K562 (cell line): ENCODE measurements around the gene LTN1. TPM values are rescaled to one million over a fixed set of nuclear protein-coding genes. Genes with fewer than 3 reads are reported as not detected.
A peak's percentile ranks its signal among the peaks of the same experiment; 100 is the strongest.

Experiments used
- ATAC-seq: fragments of 200-7000 bp; cut with Tn5 transposase; 3 replicates; pipeline ENCODE4 v1.9.1; 2020; ENCODE audit warnings: moderate library complexity
- BruUV-seq: library from RNA; stranded (reverse); fragments of 400-500 nt; replicated peaks from 2 replicates; lab custom pipeline; 2021; lab: Mats Ljungman, UMichigan
- CTCF ChIA-PET: fragments of 300-600 bp; formaldehyde crosslinking; extraction: SDS; loops from one replicate; lab custom pipeline; 2021; ENCODE audit warnings: low intra/inter-chr PET ratio; lab: Yijun Ruan, JAX
- POLR2A ChIA-PET: fragments of 300-600, 350-650 bp; sonication (Branson Sonifier 250); formaldehyde crosslinking; extraction: SDS; loops from one replicate; lab custom pipeline; 2021; ENCODE audit warnings: antibody characterized with exemption, inconsistent platforms; lab: Yijun Ruan, JAX
- DNase-seq, 4 experiments: peaks; one replicate each; pipeline versions ENCODE4 v3.0.0 to v3.0.0-alpha.2; 2011 to 2018; ENCODE audit warnings: low spot score in 3 of 4, mixed read lengths in 3 of 4; ENCODE audit errors: extremely low read depth in 1 of 4
- FAIRE-seq: peaks from 2 replicates; lab custom pipeline; 2011; peaks lifted over from hg19 to GRCh38; lab: Jason Lieb, UNC
- H2AFZ ChIP-seq: 2 replicates; pipeline ENCODE4 v1.6.0; 2011; ENCODE audit warnings: low read depth, low read length, control low read depth, inconsistent platforms
- H3K27ac ChIP-seq: fragments of 200-600 bp; 3 replicates; pipeline ENCODE4 v1.8.0; 2011; ENCODE audit warnings: low read depth, mild to moderate bottlenecking, control low read depth, inconsistent platforms, low read length, moderate library complexity, mixed read lengths; ENCODE audit errors: extremely low read depth
- H3K27me3 ChIP-seq, 2 experiments: fragments of 300-600 bp in 1 of 2; 2 replicates in 1 of 2; 3 replicates in 1 of 2; pipeline versions ENCODE4 v1.6.0 to v1.8.0; 2011; ENCODE audit warnings: inconsistent platforms in 2 of 2, low read length in 2 of 2, mild to moderate bottlenecking in 1 of 2, mixed read lengths in 1 of 2, moderate library complexity in 1 of 2; ENCODE audit not compliant: control insufficient read depth in 2 of 2, insufficient read depth in 2 of 2
- H3K36me3 ChIP-seq: fragments of 300-600 bp; 3 replicates; pipeline ENCODE4 v1.8.0; 2011; ENCODE audit warnings: mild to moderate bottlenecking, low read length, inconsistent platforms; ENCODE audit not compliant: control insufficient read depth, insufficient read depth
- H3K4me1 ChIP-seq, 2 experiments: fragments of 200-600 bp in 1 of 2; replicated peaks in 1 of 2; 2 replicates in 1 of 2; 3 replicates in 1 of 2; pipeline versions ENCODE4 v1.5.1 to v1.8.0; 2011; ENCODE audit warnings: inconsistent platforms in 2 of 2, low read length in 2 of 2, mild to moderate bottlenecking in 1 of 2, mixed read lengths in 1 of 2, moderate library complexity in 1 of 2; ENCODE audit not compliant: control insufficient read depth in 2 of 2, insufficient read depth in 2 of 2
- H3K4me2 ChIP-seq: 2 replicates; pipeline ENCODE4 v1.6.1; 2011; ENCODE audit warnings: low read length, control low read depth, inconsistent platforms, mixed read lengths; ENCODE audit not compliant: insufficient read depth
- H3K4me3 ChIP-seq: fragments of 200-600 bp; sonication (generic), shearing (Covaris generic); 2 replicates; pipeline ENCODE4 v1.5.1; 2016; ENCODE audit warnings: control low read depth, inconsistent platforms
- H3K79me2 ChIP-seq: fragments of 200-600 bp; 3 replicates; pipeline ENCODE4 v1.8.0; 2011; ENCODE audit warnings: low read length, inconsistent platforms; ENCODE audit not compliant: control insufficient read depth, insufficient read depth
- H3K9ac ChIP-seq, 2 experiments: 2 replicates each; pipeline versions ENCODE4 v1.6.0 to v1.6.1; 2011; ENCODE audit warnings: low read depth in 2 of 2, low read length in 2 of 2, control low read depth in 1 of 2, inconsistent platforms in 1 of 2, mild to moderate bottlenecking in 1 of 2, mixed read lengths in 1 of 2; ENCODE audit not compliant: insufficient read depth in 1 of 2
- H3K9me1 ChIP-seq: one replicate; pipeline ENCODE4 v1.6.0; 2011; ENCODE audit warnings: inconsistent platforms, mild to moderate bottlenecking, low read length, moderate library complexity; ENCODE audit not compliant: control insufficient read depth, insufficient read depth
- H3K9me3 ChIP-seq: replicated peaks from 2 replicates; pipeline ENCODE4 v1.5.1; 2011; ENCODE audit warnings: low read depth, low read length, inconsistent platforms; ENCODE audit not compliant: control insufficient read depth, insufficient read depth
- H4K20me1 ChIP-seq: replicated peaks from 2 replicates; pipeline ENCODE4 v1.6.1; 2011; ENCODE audit warnings: low read length, inconsistent platforms, mixed read lengths; ENCODE audit not compliant: control insufficient read depth, insufficient read depth
- RBM34 ChIP-seq: fragments of 200-400 bp; formaldehyde crosslinking; IDR thresholded peaks from 2 replicates; pipeline ENCODE4 v1.6.1; 2018; ENCODE audit warnings: low read length, borderline replicate concordance; ENCODE audit not compliant: insufficient read depth
- ZFX ChIP-seq: sonication (generic); formaldehyde crosslinking; IDR thresholded peaks from 2 replicates; pipeline ENCODE4 v1.8.0; 2022; ENCODE audit warnings: mild to moderate bottlenecking, missing genetic modification reagents, moderate library complexity
- WGBS: fragments of 100-300 bp; shearing (Covaris generic); methylation state at CpG from one replicate; pipeline ENCODE4 v1.1.6; 2016; ENCODE audit warnings: low coverage, mixed read lengths; ENCODE audit not compliant: insufficient coverage; ENCODE audit errors: missing lambda C conversion rate; 5-methylcytosine and 5-hydroxymethylcytosine counted together
- in situ Hi-C: fragments of 300-500 bp; cut with MboI; formaldehyde crosslinking; loops from 4 replicates; pipeline ENCODE4 v1.15.0; 2018; ENCODE audit warnings: inconsistent platforms, mixed read lengths
- intact Hi-C: fragments of 100-400 bp; cut with micrococcal nuclease; formaldehyde crosslinking; loops from 2 replicates; pipeline ENCODE4 v1.14.2; 2022
- polyA plus RNA-seq, 8 experiments: library from polyadenylated mRNA; depleted of rRNA in 4 of 8; stranded (reverse) in 5 of 8; unstranded in 3 of 8; fragments of >200 nt; fragmentation: Nextera tagmentation in 2 of 8; fragmentation: Illumina TruSeq in 1 of 8; extraction: Ambion mirVana in 2 of 8; extraction: Trizol in 1 of 8; gene quantifications; 2 replicates each; pipeline versions ENCODE4 v1.2.1 to v1.2.3, GENCODE V29; 2011 to 2014; ENCODE audit warnings: inconsistent platforms in 1 of 8, missing spikeins in 1 of 8
- total RNA-seq, 7 experiments: library from RNA; depleted of rRNA in 6 of 7; stranded (reverse); fragments of >200 nt in 6 of 7; fragmentation: Illumina TruSeq in 2 of 7; extraction: Trizol in 2 of 7; gene quantifications; 2 replicates each; pipeline versions ENCODE4 v1.2.1 to v1.2.3, GENCODE V29; 2011 to 2021; ENCODE audit warnings: low replicate concordance in 1 of 7
- TF ChIP-seq, protein P1 (sequence below), 2 experiments: fragments of 450-650 bp; formaldehyde crosslinking in 1 of 2; IDR thresholded peaks; 2 replicates each; pipeline versions ENCODE4 v1.4.0 to v1.6.1; 2014 to 2020; ENCODE audit warnings: mild to moderate bottlenecking in 2 of 2, borderline replicate concordance in 1 of 2, low read depth in 1 of 2

The LTN1 gene
- total and polyA plus RNA-seq, 9 of the 15 experiments (the other 6 are each of a cell fraction or from before 2014, with no cell fraction given), result 15.7 to 49.6 (median 28.7) TPM

DNA sequence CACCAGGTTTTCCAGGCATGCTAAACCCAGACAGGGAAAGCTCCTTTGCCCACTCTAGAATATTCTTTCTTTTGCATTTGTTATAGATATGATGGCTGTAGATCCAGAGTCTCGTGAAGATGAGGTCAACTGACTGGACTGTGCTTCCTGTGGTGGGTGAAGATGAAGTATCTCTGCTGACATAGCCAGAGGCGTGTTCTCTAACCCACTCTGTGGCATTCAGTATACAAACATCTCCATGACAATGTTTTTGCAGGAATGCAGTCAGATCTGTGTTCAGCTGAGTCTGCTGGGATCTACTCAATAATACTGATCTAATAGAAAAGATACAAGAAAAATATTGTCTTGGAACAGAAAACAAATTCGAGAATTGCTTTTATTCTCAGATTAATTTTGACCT lies 15.1 kb upstream of the LTN1 start:
- Histone ChIP-seq H3K27ac (no peak overlapping the region), H3K9me3 (no peaks in the 10 kb centered on the region), H3K36me3 (peaks cover 11% of the 10 kb centered on the region; the same call in 1 of the 3 replicates), H4K20me1 (no peaks in the 10 kb centered on the region), H3K4me3 (no peak overlapping the region), H3K27me3 (no peaks in the 10 kb centered on the region), H3K4me1 (peaks cover 6 to 13% of the 10 kb centered on the region in 2 experiments; a peak in 3 of 5 replicates), H3K9ac (no peak overlapping the region), H3K4me2 (no peak overlapping the region), H3K79me2 (peaks cover 9% of the 10 kb centered on the region; the same call in 2 of the 3 replicates), H3K9me1 (no peaks in the 10 kb centered on the region), H2AFZ (no peak overlapping the region)
- ChIA-PET POLR2A (interaction anchor here (1.1 to 1.7 kb wide), 4 partner anchors 10 to 65 kb away, joined by 4 read pairs; partner anchors contain the start of genes RWDD2B and USP16), CTCF (no interaction called here)
- no peak for DNase-seq
- 48% methylated on average over 3 of the region's 3 CpGs for WGBS
- TF ChIP-seq RBM34, result no peak
- TF ChIP-seq, protein P1, sequence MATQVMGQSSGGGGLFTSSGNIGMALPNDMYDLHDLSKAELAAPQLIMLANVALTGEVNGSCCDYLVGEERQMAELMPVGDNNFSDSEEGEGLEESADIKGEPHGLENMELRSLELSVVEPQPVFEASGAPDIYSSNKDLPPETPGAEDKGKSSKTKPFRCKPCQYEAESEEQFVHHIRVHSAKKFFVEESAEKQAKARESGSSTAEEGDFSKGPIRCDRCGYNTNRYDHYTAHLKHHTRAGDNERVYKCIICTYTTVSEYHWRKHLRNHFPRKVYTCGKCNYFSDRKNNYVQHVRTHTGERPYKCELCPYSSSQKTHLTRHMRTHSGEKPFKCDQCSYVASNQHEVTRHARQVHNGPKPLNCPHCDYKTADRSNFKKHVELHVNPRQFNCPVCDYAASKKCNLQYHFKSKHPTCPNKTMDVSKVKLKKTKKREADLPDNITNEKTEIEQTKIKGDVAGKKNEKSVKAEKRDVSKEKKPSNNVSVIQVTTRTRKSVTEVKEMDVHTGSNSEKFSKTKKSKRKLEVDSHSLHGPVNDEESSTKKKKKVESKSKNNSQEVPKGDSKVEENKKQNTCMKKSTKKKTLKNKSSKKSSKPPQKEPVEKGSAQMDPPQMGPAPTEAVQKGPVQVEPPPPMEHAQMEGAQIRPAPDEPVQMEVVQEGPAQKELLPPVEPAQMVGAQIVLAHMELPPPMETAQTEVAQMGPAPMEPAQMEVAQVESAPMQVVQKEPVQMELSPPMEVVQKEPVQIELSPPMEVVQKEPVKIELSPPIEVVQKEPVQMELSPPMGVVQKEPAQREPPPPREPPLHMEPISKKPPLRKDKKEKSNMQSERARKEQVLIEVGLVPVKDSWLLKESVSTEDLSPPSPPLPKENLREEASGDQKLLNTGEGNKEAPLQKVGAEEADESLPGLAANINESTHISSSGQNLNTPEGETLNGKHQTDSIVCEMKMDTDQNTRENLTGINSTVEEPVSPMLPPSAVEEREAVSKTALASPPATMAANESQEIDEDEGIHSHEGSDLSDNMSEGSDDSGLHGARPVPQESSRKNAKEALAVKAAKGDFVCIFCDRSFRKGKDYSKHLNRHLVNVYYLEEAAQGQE (IDR thresholded peaks at IDR 0.05; ENCODE audit: borderline replicate concordance), result no peak
- TF ChIP-seq, protein P1 (CRISPR knock-in tag; IDR thresholded peaks at IDR 0.05; ENCODE audit: low read depth), result no peak
- TF ChIP-seq ZFX (CRISPR knock-in tag), result 0 out of 2 replicates have a peak, but pooled peaks have one; percentile 1
- in situ Hi-C loops, result no loop called here
- intact Hi-C loops, result no loop called here
- no peak for FAIRE-seq
- ATAC-seq, result no peak
- no TSS peak for BruUV-seq
